GM18502 (cell line): ENCODE results near the gene CHD1L.
A peak's percentile ranks its signal among the peaks of the same experiment; 100 is the strongest.
"Not testable (repeated sequence)": the region's sequence is repeated elsewhere in the genome, so short reads cannot be mapped to it uniquely, and the experiment has no call there.

ENCODE experiments used
- ATAC-seq: cut with Tn5 transposase; IDR thresholded peaks from one replicate; pipeline ENCODE4 v1.9.1; 2021; ENCODE audit warnings: mild to moderate bottlenecking; ENCODE audit not compliant: unreplicated experiment, poor library complexity

The CHD1L gene

DNA sequence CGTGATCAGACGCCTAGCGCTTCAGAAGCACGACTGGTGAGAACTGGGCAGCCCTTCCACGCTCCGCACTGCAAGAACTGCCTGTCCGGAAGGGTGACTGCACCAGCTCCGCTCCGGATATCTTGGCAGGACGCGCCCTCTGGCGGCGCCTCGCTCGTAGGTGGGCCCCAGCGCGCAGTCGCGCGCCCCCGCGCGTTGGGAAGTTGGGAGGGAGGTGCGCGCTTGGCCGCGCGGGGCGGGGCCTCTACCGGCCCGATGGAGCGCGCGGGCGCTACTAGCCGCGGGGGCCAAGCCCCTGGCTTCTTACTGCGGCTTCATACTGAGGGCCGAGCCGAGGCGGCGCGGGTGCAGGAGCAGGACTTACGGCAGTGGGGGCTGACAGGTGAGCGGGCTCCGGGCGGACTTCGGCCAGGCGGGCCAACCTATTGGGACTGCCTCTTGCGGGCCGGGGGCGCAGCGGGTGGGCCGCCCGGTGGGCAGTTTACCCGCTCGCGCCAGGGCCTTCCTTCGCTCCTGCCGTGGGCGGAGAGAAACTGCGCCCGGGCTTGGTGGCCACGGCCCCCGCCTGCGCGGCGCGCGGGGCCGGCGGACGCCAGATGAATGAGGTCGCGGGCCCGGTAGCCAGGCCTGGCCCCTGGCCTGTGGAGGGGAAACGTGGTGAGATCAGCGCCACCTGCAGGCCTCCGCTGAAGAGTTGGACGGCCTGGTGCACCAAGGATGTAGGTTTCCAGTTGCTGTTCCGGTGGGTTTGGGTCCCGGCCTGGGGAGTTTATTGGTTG lies at the start of gene CHD1L:
TSS of gene CHD1L (plus strand) at position 236 of the 779 bp plus-strand sequence. CDS start at position 256, 20 bp downstream.
- ATAC-seq = peak; percentile 90

DNA sequence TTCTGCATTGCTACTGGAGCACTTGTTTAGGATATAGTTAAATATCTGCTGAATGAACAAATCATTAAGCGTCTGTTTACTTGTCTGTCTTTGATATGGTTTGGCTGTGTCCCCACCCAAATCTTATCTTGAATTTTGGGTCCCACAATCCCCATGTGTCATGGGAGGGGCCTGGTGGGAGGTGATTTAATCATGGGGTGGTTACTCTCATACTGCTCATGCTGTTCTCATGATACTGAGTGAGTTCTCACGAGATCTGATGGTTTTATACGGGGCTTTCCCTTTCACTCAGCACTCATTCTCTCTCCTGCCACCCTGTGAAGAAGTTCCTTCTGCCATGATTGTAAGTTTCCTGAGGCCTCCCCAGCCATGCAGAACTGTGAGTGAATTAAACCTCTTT lies 45.2 kb upstream of the CHD1L start:
- ATAC-seq = not testable (repeated sequence)

DNA sequence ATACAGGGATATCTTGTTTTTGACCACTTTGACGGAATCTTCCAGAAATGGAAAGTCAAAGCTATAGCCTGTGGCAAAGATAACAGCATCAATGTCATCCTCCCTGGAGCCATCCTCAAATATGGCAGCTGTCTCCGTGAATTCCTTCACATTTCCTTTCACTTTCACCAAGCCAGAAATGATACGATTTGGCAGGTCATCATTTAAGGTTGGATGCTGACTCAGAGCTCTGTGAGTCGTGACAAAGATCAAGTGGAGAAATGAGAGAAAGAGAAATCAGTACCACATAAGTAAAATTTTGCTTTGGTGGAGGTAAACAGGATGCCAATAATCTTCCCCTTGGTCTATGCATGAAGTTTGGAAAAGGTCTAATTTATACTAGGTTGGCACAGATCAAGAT lies 41.2 kb upstream of the CHD1L start:
- no peak for ATAC-seq

DNA sequence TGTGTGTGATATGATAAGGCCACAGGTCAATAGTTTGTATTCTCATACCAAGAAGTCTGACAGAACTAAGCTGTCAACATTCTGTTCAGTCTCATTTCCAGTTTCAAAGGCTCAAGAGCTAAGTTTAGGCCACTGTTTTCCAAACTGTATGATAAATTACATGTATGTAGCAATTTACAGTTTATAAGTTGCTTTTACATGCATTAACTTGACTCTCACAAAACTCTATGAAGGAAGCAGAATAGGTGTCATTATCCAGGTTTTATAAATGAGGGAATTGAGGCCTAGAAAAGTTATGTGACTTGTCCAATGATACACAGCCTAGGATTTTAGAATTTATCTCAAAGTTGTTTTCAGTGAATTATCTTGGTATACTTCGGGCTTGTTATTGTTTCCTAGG lies 40.7 kb upstream of the CHD1L start:
- ATAC-seq = no peak

DNA sequence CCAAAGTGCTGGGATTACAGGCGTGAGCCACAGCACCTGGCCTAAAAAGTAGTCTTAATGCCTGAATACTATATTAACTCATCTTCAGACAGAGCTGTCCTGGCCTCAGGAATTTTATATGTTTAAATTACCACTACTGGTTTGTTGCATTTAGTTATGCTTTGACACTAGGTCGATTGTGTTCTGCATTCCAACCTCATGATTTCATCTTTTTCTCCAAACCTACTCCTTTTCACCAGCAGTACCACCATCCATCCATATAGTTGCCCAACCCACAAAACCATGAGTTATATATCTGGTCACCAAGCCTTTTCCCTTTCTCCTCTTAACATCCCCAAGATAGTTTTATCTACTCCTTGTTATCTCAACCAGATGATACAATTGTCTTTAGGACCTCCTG lies 39.9 kb upstream of the CHD1L start:
- no peak for ATAC-seq

DNA sequence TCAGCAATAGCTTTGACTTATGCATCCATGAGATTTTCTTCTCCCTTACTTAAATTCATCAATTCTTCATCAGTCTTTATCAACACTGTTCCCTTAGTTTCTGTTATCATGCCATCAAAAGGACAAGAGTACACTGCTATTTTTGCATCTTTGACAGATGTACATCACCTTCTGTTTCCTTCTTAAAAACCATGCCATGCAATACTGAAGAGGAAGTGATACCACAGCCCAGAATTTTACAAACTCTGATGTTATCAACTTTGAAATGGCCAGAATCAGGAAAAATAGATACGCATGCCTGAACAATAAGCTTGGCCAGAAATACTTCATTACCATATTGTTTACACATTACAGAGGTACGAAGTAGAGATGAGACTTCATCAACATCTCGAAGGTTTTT lies 38.4 kb upstream of the CHD1L start:
- ATAC-seq = no peak

DNA sequence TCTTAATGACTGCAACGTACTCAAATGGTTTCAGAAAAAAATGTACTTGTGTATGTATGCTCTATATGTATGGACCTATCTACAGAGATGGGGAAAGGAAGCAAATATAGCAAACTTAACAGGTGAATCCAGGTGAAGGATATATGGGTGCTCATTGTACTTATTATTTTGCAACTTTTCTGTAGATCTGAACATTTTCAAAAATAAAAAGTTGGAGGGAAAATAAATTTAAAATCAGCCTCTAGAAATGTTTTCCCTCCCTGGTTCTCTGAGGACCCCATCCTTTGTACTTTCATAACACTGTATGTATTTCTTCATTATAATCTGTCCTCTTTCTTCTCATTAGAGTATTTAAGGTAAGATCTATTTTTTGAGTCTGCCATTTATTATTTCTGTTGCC lies 35.3 kb upstream of the CHD1L start:
- no peak for ATAC-seq

DNA sequence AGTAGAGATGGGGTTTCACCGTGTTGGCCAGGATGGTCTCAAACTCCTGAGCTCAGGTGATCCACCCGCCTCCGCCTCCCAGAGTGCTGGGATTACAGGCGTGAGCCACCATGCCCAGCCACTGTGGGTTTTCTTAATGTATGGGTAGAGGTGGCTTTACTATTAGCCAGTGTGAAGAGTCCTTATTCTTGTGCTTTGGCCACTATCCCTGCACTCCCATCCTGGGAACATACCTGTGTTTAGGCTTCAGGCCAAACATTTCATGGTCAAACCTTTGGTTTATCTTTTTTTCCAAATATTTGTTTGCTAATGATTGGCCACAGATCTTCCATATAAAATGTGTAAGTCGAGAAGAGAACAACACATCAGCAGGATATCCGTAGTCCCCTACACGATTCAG lies 33.9 kb upstream of the CHD1L start:
- ATAC-seq = no peak

DNA sequence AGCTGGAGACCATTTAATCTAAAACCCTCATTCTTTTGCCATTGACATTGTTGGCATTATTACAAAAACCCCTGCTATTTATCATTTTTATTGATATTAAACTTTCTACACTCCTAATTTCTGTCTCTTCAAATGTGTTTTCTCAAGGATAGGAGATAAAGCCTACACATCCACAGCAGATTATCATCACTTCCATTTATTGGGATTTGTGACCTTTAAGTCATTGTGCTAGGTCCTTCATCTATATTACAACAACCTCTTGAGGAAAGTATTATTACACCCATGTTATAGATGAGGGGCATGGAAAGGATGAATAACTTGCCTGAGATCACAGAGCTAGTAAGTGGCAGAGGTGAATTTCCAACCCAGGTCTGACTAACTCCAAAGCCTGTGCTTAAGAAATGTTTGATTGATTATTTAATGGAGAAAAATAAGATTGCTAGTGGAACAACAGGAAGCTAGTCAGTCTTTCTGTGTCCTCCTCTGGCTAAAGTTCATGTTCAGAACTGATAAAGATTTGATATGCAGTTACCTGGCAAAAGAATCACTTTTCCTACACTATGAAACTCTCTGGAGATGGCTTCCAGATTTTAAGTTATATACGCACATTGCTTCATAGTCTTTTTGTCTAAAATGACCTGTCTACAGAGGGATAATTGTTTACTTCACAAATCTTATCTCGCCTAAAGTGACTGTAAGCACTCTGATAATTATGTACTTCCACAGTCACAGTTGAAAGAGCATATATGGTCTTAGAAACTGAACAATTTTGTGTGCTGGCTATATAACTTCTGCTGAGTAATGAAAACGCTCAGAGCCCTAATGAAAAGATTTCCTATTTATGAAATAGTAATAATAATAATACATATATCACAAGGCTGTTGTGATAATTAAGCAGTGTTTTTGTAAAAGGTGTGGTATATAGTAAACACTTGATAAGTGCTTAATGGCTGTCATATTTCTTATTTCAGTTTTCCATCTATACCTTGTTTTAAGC lies 32.4 kb upstream of the CHD1L start:
- no peak for ATAC-seq

DNA sequence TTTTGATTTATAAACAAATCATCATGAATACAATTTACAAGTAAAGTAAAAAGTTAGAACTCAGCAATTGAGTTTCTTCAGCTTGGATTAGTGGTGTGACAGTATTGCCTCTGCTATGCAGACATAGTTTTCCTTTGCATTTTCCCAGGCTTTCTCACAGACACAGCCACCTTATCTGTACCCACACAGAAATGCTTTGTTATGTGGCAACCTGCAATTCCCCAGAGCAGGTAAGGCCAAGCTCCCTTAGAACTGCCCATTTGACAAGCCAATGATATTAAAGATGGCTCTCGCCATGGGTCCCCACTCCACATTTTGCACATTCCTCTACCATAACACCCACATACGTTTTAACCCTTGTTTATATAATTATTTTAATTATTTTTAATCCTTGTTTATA lies 31.5 kb upstream of the CHD1L start:
- no peak for ATAC-seq

DNA sequence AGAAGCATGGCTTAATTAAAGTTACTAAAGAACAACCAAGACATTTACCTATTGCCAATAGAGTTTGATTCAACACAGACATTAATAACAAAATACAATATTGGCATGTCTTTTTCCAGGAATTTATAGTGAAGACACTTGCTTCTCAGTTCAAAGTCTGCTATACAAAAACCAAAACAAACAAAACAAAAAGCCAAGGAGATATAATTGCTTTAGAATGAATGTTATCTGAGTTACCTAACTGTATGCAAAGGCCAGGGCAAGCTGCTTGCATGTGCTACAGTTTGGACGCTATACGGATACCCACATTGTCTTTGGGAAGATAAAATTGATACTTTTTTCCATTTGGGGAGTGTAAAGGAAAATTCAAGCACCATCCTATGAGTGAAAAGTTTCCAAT lies 30.9 kb upstream of the CHD1L start:
- ATAC-seq = no peak

DNA sequence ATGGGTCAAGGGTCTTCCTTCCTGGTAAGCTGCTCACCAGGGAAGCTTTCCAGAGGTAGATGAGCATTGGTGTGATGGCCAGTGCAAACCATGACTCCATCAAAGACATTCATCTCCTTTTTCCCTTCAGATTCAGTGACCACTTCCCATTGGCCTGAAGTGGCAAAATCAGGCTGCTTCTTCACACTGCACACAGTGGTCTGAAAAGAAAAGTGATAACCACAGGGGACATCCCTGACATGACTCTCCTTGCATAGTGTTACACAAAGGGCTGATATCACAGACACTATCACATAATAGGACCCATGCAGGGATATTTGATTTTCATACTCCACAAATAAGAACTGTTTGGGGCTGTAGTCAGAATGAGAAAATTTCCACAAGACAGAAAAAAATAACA lies 29.2 kb upstream of the CHD1L start:
- ATAC-seq = no peak

DNA sequence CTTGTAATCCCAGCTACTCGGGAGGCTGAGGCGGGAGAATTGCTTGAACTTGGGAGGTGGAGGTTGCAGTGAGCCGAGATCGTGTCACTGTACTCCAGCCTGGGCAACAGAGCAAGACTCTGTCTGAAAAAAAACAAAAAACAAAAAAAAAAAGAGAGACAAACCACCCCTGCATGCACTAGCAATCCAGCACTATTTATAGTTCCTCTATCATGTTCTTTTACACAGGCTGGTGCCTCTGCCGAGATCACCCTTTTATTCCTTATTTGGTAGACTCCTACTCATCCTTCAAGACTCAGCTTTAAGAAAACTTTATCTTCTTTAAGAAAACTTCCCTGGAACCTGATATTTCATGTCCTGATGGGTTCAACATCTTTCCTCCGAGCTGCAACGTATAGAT lies 28.2 kb upstream of the CHD1L start:
- no peak for ATAC-seq

DNA sequence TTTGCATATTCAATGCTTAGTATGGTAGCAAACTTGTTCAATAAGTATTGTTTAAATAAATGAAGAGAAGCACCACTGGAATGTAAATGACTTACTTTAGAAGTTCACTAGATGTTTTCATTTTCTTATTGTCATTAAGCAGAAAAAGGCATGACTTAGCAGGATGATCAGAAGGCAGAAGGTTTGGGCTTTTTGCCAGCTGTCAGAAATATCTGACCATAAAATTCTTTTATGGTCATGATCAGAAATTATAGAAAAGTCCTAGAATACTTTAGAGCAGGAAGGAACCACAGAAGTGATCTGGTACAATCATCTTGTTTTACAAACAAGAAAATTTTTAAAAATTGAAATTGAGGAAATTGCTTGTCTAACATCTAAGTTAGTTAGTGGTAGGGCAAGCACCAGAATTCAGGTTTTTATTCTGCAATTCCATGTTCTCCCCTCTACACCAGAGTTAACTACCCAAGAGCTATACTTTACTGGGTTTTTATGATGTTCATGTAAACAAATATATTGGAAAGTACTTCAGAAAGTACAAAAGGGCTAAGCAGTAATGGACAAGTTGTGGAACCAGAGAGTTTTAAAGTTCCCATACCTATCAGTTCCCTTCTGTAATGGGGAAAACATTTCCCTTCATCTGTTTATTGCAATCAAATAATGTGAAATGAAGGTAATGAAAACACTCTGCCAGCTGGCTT lies 27.5 kb upstream of the CHD1L start:
- no peak for ATAC-seq

DNA sequence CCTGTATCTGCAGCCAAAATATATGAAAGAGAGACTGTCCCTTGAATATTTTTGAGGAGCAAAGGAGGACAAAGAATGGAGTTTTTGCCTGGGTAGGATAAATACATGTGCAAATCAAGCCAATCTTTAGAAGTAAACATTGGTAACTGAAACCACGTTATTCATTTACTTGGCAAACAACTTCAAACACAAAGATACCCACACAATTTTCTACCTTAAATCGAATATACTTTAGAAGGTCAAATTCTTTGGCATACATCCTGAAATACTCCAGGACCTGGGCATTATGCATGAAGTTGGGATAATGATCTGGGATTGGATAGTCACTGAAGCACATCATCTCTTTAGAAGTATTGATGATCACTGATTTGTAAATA lies 27.0 kb upstream of the CHD1L start:
- no peak for ATAC-seq

DNA sequence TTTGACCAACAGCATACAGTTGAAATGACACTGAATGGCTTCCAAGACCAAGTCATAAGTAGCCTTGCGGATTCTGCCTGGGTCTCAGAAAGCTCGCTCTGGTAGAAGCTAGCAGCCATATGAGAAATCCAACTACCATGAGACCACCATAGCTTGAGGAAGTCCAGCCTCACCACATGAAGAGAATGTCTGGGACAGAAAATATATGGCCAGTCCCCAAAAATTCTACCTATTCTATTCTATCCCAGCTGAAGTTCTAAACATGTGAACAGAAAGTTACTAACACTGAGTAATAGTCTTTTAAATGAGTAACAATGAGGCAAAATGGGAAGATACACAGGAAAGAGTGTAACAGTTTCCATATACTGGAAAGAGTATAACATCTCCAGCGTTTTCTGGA lies 26.4 kb upstream of the CHD1L start:
- no peak for ATAC-seq

DNA sequence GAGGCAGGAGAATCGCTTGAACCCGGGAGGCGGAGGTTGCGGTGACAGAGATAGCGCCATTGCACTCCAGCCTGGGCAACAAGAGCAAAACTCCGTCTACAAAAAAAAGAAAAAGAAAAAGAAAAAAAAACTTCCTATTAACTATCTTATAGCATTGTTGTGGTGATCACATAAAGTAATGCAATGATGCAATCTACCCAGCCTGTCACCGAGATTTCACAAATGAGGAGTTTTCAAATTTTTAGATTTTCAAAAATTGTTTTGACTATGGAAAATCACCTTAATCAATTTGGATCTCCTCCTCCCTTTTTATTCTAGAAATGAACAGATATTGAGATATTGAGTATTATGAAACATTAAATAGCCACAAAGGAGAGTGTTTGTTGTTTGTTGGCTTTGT lies 25.3 kb upstream of the CHD1L start:
- ATAC-seq = no peak

DNA sequence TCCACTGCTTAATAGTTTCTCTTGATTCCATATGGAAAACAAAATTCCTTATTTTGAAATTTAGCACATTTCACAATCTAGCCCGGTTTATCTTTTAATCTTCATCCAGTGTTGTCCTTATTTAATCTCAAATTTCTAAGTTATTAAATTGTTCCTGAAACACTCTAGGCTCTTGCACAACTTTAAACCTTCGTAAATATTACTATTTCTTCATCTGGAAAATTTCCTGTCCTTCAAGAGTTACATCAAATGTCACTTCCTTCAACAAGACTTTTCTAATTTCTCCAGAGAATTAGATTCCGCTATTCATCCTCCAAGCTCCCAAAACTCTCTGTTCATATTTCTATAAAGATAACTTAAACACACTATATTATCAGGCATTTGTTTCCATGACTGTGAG lies 23.9 kb upstream of the CHD1L start:
- no peak for ATAC-seq

DNA sequence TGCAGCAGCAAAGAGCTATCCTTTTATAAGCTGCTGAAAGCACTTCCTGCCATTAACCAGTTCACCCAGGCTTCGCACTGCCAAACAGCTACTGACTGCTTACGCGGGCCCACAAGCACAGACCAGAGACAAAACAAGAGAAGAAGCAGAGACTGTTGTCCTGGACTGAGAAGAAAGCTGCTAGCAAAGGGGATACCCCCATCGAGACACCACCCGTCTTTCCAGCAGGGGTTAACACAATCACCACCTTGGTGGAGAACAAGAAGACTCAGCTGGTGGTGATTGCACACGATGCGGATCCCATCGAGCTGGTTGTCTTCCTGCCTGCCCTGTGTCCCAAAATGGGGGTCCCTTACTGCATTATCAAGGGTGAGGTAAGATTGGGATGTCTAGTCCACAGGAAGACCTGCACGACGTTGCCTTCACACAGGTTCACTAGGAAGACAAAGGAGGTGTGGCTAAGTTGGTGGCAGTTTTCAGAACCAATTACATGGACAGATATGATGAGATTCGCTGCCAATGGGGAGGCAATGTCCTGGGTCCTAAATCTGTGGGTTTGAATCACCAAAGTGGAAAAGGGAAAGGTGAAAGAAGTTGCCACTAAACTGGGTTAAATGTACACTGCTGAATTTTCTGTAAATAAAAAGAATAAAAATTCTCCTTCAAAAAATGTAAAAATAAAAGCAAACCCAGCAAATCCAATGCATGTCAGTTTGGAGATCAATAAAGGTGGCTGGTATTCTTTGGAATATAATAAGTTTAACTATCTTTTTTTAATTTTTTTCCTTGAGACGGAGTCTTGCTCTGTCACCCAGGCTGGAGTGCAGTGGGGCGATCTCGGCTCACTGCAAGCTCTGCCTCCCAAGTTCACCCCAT lies 18.5 kb upstream of the CHD1L start:
- ATAC-seq = no peak

DNA sequence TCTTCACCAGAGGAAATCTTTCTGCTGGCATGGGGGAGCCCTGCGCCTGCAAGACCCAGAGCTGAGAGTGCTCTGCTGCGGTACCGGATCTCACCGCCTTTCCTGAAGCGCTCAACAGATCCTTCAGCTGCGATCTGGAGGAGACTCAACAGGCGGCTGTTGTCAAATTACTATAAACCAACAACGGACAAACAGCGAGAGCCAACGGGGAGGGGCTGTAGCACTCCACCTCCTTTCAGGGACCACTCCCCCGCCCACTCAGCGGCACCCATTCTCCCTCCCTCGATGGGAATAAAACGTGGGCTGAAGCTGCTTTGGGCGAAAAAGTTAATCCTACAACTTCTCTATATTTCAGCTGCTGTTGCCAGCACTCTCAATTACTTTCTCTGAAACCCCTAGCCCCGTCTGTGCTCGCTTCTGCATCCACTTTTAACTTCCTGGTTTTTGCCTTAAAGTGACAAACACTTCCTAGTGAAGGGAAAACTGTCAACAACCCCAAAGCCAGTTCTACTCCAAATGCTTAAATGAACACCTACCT lies 17.2 kb upstream of the CHD1L start, which contains the start of gene FMO5:
TSS of gene FMO5 (minus strand) at position 147 of the 538 bp plus-strand sequence. CDS start 310 bp downstream, outside the sequence.
- peak; percentile 77 for ATAC-seq
